RWPE2 (cell line): ENCODE measurements around the gene RAPSN.

Source experiments
- ATAC-seq: fragments of 200-7000 bp; cut with Tn5 transposase; 3 replicates; pipeline ENCODE4 v1.9.1; 2021; ENCODE audit warnings: low read depth
- DNase-seq: peaks from one replicate; pipeline ENCODE4 v3.0.0-alpha.2; 2020; ENCODE audit warnings: low spot score
- H3K27ac ChIP-seq: fragments of 450-650 bp; 2 replicates; pipeline ENCODE4 v1.5.1; 2017; ENCODE audit warnings: mild to moderate bottlenecking; ENCODE audit not compliant: poor library complexity, severe bottlenecking
- H3K27me3 ChIP-seq: fragments of 250-450 bp; sonication (Bioruptor Pico); 2 replicates; pipeline ENCODE4 v1.5.1; 2021; ENCODE audit warnings: mild to moderate bottlenecking, moderate library complexity; ENCODE audit not compliant: insufficient read depth, poor library complexity, severe bottlenecking
- H3K36me3 ChIP-seq: fragments of 250-450 bp; sonication (Bioruptor Pico); 2 replicates; pipeline ENCODE4 v1.5.1; 2020; ENCODE audit warnings: low read depth, mild to moderate bottlenecking, moderate library complexity
- H3K4me1 ChIP-seq: fragments of 250-450 bp; sonication (Bioruptor Pico); 2 replicates; pipeline ENCODE4 v1.5.1; 2021; ENCODE audit warnings: mild to moderate bottlenecking, moderate library complexity; ENCODE audit not compliant: insufficient read depth, poor library complexity, severe bottlenecking
- H3K4me3 ChIP-seq: fragments of 250-450 bp; sonication (Bioruptor Pico); 2 replicates; pipeline ENCODE4 v1.5.1; 2021; ENCODE audit warnings: mild to moderate bottlenecking, moderate library complexity; ENCODE audit not compliant: severe bottlenecking
- H3K9me3 ChIP-seq: fragments of 250-450 bp; sonication (Bioruptor Pico); 2 replicates; pipeline ENCODE4 v1.5.1; 2021; ENCODE audit warnings: mild to moderate bottlenecking, moderate library complexity; ENCODE audit not compliant: severe bottlenecking
- TF ChIP-seq, protein P1 (sequence below): fragments of 450-650 bp; IDR thresholded peaks from one replicate; pipeline ENCODE4 v1.5.1; 2017; ENCODE audit warnings: mild to moderate bottlenecking, moderate library complexity; ENCODE audit not compliant: poor library complexity, severe bottlenecking

RAPSN gene

DNA sequence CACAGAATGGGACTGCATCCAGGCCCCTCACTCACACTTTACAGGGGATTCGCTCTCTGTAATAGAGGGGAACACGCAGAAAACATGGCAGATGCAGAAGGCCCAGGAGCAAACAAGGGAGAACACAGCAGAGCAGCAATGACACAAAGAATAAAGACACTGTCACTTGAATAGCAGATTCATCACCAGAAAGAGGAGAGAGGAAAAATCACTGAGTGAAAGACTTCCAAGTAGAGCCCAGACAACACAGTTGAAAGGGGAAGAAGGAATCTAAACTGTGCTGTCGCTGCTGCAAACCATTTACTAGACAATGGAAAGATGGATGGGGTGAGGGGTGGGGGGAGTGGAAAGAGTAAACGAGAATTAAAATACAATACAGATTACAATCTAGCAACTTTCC lies 28.8 kb upstream of the RAPSN start:
- H3K4me1 ChIP-seq, result peaks cover 13% of the 10 kb centered on the region
- TF ChIP-seq, protein P1, sequence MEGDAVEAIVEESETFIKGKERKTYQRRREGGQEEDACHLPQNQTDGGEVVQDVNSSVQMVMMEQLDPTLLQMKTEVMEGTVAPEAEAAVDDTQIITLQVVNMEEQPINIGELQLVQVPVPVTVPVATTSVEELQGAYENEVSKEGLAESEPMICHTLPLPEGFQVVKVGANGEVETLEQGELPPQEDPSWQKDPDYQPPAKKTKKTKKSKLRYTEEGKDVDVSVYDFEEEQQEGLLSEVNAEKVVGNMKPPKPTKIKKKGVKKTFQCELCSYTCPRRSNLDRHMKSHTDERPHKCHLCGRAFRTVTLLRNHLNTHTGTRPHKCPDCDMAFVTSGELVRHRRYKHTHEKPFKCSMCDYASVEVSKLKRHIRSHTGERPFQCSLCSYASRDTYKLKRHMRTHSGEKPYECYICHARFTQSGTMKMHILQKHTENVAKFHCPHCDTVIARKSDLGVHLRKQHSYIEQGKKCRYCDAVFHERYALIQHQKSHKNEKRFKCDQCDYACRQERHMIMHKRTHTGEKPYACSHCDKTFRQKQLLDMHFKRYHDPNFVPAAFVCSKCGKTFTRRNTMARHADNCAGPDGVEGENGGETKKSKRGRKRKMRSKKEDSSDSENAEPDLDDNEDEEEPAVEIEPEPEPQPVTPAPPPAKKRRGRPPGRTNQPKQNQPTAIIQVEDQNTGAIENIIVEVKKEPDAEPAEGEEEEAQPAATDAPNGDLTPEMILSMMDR, result no peak
- no peaks in the 10 kb centered on the region for H3K9me3 ChIP-seq
- no peaks in the 10 kb centered on the region for H3K27me3 ChIP-seq
- ATAC-seq, result no peak
- no peak for DNase-seq
- peak overlapping the region; percentile 59 for H3K27ac ChIP-seq
- no peak overlapping the region for H3K4me3 ChIP-seq
- H3K36me3 ChIP-seq, result peaks cover 99% of the 10 kb centered on the region

DNA sequence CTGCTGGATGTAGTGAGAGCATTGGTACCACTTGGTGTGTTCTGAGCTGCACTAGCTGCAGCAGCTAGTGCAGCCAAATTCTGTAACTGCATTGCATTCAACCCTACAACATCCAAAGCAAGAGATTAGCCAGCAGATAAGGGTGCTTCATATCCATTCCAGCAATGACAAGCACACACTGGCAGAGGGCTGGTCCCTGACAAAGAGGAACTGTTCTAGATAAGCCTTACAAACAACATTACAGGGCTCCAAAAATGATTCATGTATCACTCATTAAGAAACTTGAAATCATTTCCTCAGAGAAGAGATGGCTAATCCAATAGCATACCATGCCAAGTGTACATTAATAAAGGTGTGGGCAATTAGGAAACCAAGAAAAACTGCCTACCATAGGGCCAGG lies 28.4 kb upstream of the RAPSN start:
- Histone ChIP-seq H3K4me3 (no peak overlapping the region), H3K27me3 (no peaks in the 10 kb centered on the region), H3K4me1 (peaks cover 13% of the 10 kb centered on the region), H3K36me3 (peaks cover 99% of the 10 kb centered on the region), H3K9me3 (no peaks in the 10 kb centered on the region), H3K27ac (peak overlapping the region; percentile 59)
- DNase-seq, result no peak
- ATAC-seq, result peak; percentile 83
- TF ChIP-seq, protein P1, result no peak

DNA sequence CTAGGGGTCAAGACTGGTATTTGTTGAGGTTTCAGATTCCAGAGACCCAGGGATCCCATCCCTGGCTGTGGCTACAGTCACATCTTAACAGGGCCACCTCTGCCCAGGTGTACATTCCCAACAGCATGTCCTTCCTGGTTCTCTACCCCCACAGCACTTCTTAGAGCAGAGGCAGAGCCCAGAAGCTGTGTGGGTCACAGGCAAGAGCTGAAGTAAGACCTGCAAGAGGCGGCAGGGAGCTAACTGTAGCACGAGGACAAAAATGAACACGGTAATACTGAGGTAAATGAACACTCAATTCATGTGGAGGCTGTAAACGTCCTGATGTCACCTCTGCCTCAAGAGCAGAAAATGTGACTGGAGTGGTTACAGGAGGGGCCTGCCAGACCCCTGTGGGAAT lies 21.7 kb upstream of the RAPSN start:
- H3K9me3 ChIP-seq, result no peaks in the 10 kb centered on the region
- no peaks in the 10 kb centered on the region for H3K4me1 ChIP-seq
- H3K27me3 ChIP-seq, result no peaks in the 10 kb centered on the region
- no peak overlapping the region for H3K27ac ChIP-seq
- DNase-seq (no peak), ATAC-seq (no peak)
- TF ChIP-seq, protein P1, result no peak
- peaks cover 90% of the 10 kb centered on the region for H3K36me3 ChIP-seq
- no peak overlapping the region for H3K4me3 ChIP-seq

DNA sequence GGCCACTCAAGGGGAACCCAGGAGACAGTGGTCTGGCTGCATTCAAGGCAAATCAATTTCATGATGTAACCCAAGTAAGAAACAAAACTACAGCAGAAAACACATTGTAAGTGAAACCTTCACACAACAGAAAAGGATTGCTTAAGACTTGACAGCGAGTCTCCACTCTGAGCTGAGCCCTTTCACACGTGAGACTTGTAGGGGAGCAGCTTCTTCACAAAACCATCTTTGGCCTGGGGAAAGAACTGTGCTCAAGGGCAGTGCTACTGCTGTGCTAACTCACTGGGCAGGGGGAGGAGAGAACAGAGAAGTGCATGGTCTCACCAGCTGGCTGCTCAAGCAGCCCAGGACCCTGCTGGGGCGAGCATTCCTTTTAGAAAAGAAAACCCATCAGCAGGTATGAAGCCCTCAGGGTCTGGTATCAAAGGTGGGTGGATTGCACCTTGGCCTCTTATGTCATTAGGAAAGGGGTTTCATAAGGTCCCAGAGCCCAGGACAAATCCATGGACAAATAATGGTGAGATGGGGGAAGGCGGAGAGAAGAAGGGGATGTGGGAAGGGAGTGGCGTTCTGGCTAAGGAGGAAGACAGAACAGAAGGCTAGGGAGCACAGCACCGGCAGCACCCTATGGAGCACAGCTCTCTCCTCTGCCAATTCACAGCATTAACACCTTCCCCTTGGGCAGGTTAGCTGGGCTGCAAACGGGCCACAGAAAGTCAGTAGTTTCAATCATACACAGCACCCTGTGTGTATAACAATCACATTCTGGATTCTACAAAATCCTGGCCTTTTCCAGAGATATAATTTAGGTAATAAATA lies 20.6 kb upstream of the RAPSN start:
- TF ChIP-seq, protein P1, result no peak
- Histone ChIP-seq H3K4me3 (no peak overlapping the region), H3K36me3 (peaks cover 90% of the 10 kb centered on the region), H3K27ac (no peak overlapping the region), H3K27me3 (no peaks in the 10 kb centered on the region), H3K9me3 (no peaks in the 10 kb centered on the region), H3K4me1 (no peaks in the 10 kb centered on the region)
- DNase-seq, result no peak
- peak; percentile 9; the same call in 1 of the 3 replicates for ATAC-seq
